NCI-H1436 treated with DMSO at 0.1 percent for 48 hours (cell line): ENCODE data around the gene STPG2.
"Not testable (repeated sequence)": the region's sequence is repeated elsewhere in the genome, so short reads cannot be mapped to it uniquely, and the experiment has no call there.

Experiments
- DNase-seq: peaks from one replicate; lab custom pipeline; 2025; lab: John Stamatoyannopoulos, UW

The STPG2 gene

DNA sequence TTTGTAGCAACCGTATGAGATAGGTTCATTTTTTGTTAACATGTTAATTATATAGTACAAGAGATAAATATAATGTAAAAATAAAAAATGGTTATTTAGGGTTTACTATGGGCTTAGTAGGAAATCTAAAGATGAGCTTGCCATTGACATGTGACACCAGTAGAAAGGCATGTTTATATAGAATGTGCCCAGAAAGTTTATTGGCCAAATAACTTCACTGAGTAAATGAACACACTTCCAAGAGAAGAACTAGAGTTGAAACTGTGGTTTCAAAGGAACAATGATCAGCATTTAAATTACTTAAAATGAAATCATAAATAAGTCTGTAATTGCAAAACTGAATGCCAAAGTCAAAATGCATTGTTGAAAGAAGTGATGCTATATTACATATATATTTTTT is 503.3 kb downstream of the STPG2 start:
- no peak for DNase-seq

GRCh38 chr4:97633831-97634230 is 509.4 kb downstream of the STPG2 start:
- not testable (repeated sequence) for DNase-seq

GRCh38 chr4:97627750-97628149 is 515.5 kb downstream of the STPG2 start:
- no peak for DNase-seq

- no peak for DNase-seq
Measured at GRCh38 chr4:97624204-97624603, 519.1 kb downstream of the STPG2 start.

DNA sequence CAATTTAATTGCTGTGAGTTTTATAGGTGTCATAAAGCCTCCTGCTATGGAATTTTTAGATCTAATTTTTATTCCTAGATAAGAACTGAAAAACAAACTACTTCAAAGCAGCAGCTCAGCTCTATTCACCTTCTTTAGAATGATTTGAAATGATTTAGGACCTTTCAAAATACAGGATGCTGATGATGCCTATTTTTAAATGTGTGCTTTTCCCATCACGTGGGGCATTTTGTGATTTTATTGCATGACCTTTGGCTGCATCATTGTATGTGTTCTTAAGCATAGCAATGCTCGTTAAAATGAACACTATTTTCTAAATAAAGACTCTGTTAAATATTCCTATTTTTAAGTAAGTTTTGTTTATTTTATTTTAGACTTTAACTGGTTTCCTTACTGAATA is 537.3 kb downstream of the STPG2 start:
- no peak for DNase-seq

- DNase-seq, result no peak
Measured at GRCh38 chr4:97593248-97593647, 550.0 kb downstream of the STPG2 start.

- no peak for DNase-seq
Measured at GRCh38 chr4:97590266-97590665, 553.0 kb downstream of the STPG2 start.

GRCh38 chr4:97589481-97590196 is 553.6 kb downstream of the STPG2 start:
- no peak for DNase-seq

DNA sequence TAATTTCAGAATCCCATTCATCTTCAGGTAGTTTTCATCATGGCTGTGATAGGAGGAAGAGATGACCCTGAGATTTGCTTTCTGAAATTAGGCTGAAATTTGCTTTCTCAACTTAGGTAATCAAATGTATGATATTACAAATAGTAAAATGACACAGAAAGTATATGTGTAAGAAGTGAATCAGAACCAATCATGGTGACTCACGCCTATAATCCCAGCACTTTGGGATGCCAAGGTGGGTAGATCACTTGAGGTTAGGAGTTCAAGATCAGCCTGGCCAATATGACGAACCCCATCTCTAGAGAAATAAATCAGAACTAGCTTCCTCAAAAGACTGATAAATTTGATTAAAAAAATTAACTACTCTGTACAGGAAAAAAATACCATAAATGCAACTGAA is 555.4 kb downstream of the STPG2 start:
- no peak for DNase-seq

DNA sequence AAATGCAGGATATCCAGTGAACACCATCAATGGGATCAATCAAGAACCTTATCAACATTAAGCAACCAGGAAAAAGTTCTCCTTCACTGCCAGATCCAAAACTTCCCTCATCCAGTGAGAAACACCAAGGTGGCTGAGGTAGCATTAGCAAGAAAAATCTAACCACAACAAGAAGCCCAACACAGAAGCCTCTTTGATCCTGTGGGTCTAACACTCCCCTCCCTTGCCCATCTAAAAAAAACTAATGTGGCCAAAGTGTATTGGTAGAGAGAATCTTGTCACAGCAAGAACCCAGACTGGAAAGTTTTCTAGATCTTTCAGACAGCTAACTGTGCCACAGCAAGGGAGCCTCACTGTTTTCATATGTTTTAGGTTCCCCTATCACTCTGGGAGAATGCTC is 558.0 kb downstream of the STPG2 start:
- no peak for DNase-seq

- DNase-seq, result no peak
Measured at GRCh38 chr4:97582890-97583289, 560.4 kb downstream of the STPG2 start.

DNA sequence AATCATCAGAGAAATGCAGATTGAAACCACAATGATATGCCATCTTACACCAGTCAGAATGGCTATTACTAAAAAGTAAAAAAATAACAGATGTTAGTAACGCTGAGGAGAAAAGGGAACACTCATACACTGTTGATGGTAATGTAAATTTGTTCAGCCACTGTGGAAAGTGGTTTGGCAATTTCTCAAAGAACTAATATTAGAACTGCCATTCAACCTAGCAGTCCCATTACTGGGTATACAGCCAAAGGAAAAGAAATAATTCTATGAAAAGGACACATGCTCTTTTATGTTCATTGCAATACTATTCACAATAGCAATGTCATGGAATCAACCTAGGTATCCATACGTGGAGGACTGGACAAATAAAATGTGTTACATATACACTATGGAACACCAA is 566.3 kb downstream of the STPG2 start:
- no peak for DNase-seq

- DNase-seq, result no peak
Measured at GRCh38 chr4:97560009-97560408, 583.3 kb downstream of the STPG2 start.

DNA sequence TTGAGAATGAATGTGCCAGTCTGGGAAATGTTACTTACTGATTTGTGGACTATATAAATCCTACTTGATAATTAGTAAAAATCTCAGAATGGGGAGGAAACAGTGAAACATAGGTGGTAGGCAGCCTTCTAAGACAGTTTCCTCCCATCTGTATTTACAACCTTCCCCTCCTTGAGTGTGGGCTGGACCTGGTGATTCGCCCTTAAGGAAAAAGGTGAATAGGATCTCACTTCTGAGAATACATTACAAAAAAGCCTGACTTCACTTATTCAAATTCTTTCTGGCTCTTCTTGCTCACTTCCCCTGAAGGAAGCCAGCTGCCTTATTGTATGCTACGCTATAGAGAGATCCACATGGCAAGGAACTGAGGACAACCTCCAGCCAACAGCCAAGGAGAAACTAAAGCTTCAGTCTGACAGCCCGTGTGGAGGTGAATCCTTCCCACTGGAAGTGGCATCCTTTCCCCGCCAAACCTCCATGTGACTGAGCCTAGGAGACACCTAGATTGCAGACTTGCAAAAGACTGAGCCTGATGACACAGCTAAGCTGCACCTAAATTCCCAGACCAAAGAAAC is 585.0 kb downstream of the STPG2 start:
- no peak for DNase-seq

DNA sequence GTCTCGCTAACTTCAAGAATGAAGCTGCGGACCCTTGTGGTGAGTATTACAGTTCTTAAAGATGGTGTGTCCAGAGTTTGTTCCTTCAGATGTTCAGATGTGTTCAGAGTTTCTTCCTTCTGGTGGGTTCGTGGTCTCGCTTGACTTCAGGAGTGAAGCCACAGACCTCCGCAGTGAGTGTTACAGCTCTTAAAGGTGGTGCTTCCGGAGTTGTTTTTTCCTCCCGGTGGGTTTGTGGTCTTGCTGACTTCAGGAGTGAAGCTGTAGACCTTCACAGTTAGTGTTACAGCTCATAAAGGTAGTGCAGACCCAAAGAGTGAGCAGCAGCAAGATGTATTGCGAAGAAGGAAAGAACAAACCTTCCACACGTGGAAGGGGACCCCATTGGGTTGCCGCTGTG is 592.6 kb downstream of the STPG2 start:
- not testable (repeated sequence) for DNase-seq

- DNase-seq, result no peak
Measured at GRCh38 chr4:97548943-97549583, 594.2 kb downstream of the STPG2 start.

DNA sequence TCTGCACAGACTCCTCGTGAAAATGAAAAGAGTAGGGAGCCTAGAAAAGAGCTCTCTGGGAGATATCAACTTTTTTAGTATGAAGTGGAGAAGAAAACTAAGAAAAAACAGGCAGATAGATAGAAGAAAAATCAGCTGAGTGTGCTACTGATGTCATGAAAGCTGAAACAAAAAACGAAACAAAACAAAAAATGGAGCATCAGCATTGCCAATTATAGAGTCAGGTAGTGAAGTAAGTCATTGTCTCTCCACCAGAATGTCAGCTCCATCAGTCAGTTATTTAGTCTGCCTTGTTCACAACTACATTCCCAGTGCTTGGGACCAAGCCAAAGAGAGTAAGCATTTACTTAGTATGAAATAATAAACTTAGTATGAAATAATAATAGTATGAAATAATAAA is 595.1 kb downstream of the STPG2 start:
- DNase-seq, result no peak

GRCh38 chr4:97531351-97531750 is 611.9 kb downstream of the STPG2 start:
- DNase-seq, result no peak

GRCh38 chr4:97530676-97531075 is 612.6 kb downstream of the STPG2 start:
- DNase-seq, result no peak

GRCh38 chr4:97525236-97525635 is 618.0 kb downstream of the STPG2 start:
- no peak for DNase-seq

DNA sequence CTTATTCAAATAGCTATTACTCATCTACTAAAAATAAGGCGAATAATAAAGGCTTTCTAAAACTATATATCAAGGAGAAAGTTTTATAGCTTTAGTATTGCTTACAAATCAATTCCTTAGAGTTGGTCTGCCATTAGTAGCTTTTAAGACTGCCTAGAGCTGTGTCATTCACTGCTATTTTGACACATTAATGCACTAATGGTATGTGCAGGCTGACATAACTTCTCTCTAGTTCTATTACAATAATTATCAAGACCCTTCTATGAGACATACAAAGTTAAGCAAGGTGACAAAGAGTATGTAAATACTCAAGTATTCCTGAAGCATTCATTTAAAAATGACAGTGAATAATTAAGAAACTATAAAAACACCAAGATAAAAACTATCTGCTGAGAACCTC is 625.3 kb downstream of the STPG2 start:
- no peak for DNase-seq

DNA sequence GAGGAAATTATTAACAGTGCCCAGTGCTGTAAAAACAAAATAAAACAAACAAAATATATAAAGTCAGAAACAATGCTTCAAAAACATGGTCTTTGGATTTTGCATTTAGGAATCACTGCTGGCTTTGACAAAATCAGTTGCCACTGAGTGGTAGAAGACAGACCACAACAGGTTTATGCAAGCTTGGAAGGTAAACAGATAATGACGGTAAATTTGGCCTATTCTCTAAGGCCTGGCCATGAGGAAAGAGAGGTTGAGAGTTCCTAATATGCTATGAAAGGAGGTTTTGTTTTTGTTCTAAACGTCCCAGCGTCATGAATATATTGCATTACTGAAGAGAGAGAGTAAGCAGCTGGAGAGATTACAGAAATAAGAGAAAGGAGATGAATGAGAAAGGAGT is 629.4 kb downstream of the STPG2 start:
- no peak for DNase-seq
